Upper lobe of right lung (tissue), 1 donor: ENCODE results near the gene PCSK5. TPM values are rescaled to one million over a fixed set of nuclear protein-coding genes. Genes with fewer than 3 reads are reported as not detected.

Experiments used
- ATAC-seq: fragments of 200-7000 bp; cut with Tn5 transposase; one replicate; pipeline ENCODE4 v1.9.1; 2020; ENCODE audit warnings: mild to moderate bottlenecking, moderate library complexity
- DNase-seq: peaks from one replicate; pipeline ENCODE4 v3.0.0-alpha.2; 2020
- H3K27ac ChIP-seq: fragments of 200-600 bp; one replicate; pipeline ENCODE4 v1.8.0; 2022
- H3K27me3 ChIP-seq: fragments of 200-600 bp; one replicate; pipeline ENCODE4 v1.8.0; 2022; ENCODE audit warnings: mild to moderate bottlenecking
- H3K36me3 ChIP-seq: fragments of 200-600 bp; one replicate; pipeline ENCODE4 v1.8.0; 2022
- H3K4me1 ChIP-seq: fragments of 200-600 bp; one replicate; pipeline ENCODE4 v1.8.0; 2022
- H3K4me3 ChIP-seq: fragments of 200-600 bp; one replicate; pipeline ENCODE4 v1.8.0; 2022; ENCODE audit warnings: mild to moderate bottlenecking
- H3K9me3 ChIP-seq: fragments of 200-600 bp; one replicate; pipeline ENCODE4 v1.8.0; 2022
- CTCF ChIP-seq: fragments of 200-600 bp; IDR thresholded peaks from one replicate; pipeline ENCODE4 v1.8.0; 2022; ENCODE audit warnings: antibody characterized with exemption
- intact Hi-C: fragments of 100-400 bp; cut with DNase I; formaldehyde crosslinking; loops from one replicate; pipeline ENCODE4 v1.11.0; 2022
- total RNA-seq: library from RNA; stranded (reverse); fragmentation: NEBNext Ultra II Directional; extraction: Animal tissue kit (Norgen Biotek cat#: 25700); gene quantifications from one replicate; pipeline ENCODE4 v1.2.1, GENCODE V29; 2021
- donor health status: DM: no; HTN: yes; CAD: no; lungs with severe emphysema.

Gene PCSK5
- total RNA-seq, 1 donor from 2014 or later = 18.1 TPM

- intact Hi-C loops = no loop called here
- Histone ChIP-seq H3K27me3 (no peaks in the 10 kb centered on the region), H3K27ac (peak overlapping the region; percentile 11), H3K9me3 (no peaks in the 10 kb centered on the region), H3K36me3 (peaks cover 30% of the 10 kb centered on the region), H3K4me3 (no peak overlapping the region), H3K4me1 (peaks cover 9% of the 10 kb centered on the region)
- DNase-seq = no peak
- ATAC-seq = no peak
- no peak for TF ChIP-seq CTCF
Observed at GRCh38 chr9:76161541-76161940, 271.1 kb downstream of the PCSK5 start.

GRCh38 chr9:76162086-76162730 lies 271.7 kb downstream of the PCSK5 start:
- intact Hi-C loops = no loop called here
- Histone ChIP-seq H3K27me3 (no peaks in the 10 kb centered on the region), H3K4me3 (no peak overlapping the region), H3K27ac (peak overlapping the region; percentile 11), H3K4me1 (peaks cover 9% of the 10 kb centered on the region), H3K9me3 (no peaks in the 10 kb centered on the region), H3K36me3 (peaks cover 30% of the 10 kb centered on the region)
- ATAC-seq (no peak), DNase-seq (no peak)
- no peak for TF ChIP-seq CTCF

GRCh38 chr9:76162751-76163500 lies 272.5 kb downstream of the PCSK5 start:
- Histone ChIP-seq H3K27ac (no peak overlapping the region), H3K4me1 (peaks cover 9% of the 10 kb centered on the region), H3K9me3 (no peaks in the 10 kb centered on the region), H3K4me3 (no peak overlapping the region), H3K27me3 (no peaks in the 10 kb centered on the region), H3K36me3 (peaks cover 30% of the 10 kb centered on the region)
- intact Hi-C loops = no loop called here
- no peak for DNase-seq
- no peak for TF ChIP-seq CTCF
- no peak for ATAC-seq

- H3K27ac ChIP-seq = no peak overlapping the region
- TF ChIP-seq CTCF = no peak
- H3K36me3 ChIP-seq = peaks cover 19% of the 10 kb centered on the region
- ATAC-seq = no peak
- no peaks in the 10 kb centered on the region for H3K9me3 ChIP-seq
- DNase-seq = no peak
- H3K27me3 ChIP-seq = no peaks in the 10 kb centered on the region
- intact Hi-C loops = no loop called here
- no peak overlapping the region for H3K4me3 ChIP-seq
- H3K4me1 ChIP-seq = peaks cover 4% of the 10 kb centered on the region
Observed at GRCh38 chr9:76166526-76166925, 276.1 kb downstream of the PCSK5 start.

- Histone ChIP-seq H3K4me1 (peaks cover 5% of the 10 kb centered on the region), H3K4me3 (no peak overlapping the region), H3K36me3 (peaks cover 10% of the 10 kb centered on the region), H3K27me3 (no peaks in the 10 kb centered on the region), H3K27ac (no peak overlapping the region), H3K9me3 (no peaks in the 10 kb centered on the region)
- intact Hi-C loops = no loop called here
- ATAC-seq = no peak
- DNase-seq = no peak
- no peak for TF ChIP-seq CTCF
Observed at GRCh38 chr9:76176171-76176570, 285.7 kb downstream of the PCSK5 start.
